GM12864 (cell line): ENCODE measurements around the gene PMCH.

Experiments
- DNase-seq: peaks from one replicate; pipeline ENCODE4 v3.0.0-alpha.2; 2011; ENCODE audit warnings: low read depth
- H3K4me3 ChIP-seq: 2 replicates; pipeline ENCODE4 v1.5.1; 2011; ENCODE audit warnings: mild to moderate bottlenecking, low read depth, low read length, control low read depth
- CTCF ChIP-seq: IDR thresholded peaks from 2 replicates; pipeline ENCODE4 v1.5.1; 2011; ENCODE audit warnings: low read depth, mild to moderate bottlenecking, moderate library complexity, low read length, control low read depth, inconsistent platforms; ENCODE audit errors: missing control alignments

The PMCH gene

GRCh38 chr12:102215992-102216691, 18.5 kb upstream of the PMCH start:
- no peak overlapping the region for H3K4me3 ChIP-seq
- no peak for TF ChIP-seq CTCF
- DNase-seq, result no peak

- DNase-seq, result no peak
- H3K4me3 ChIP-seq, result no peak overlapping the region
- TF ChIP-seq CTCF, result no peak
Observed at GRCh38 chr12:102204025-102204424, 6.4 kb upstream of the PMCH start.

- no peak for TF ChIP-seq CTCF
- DNase-seq, result no peak
- no peak overlapping the region for H3K4me3 ChIP-seq
Observed at GRCh38 chr12:102202556-102202955, 4.9 kb upstream of the PMCH start.

GRCh38 chr12:102201436-102202061, 3.9 kb upstream of the PMCH start:
- TF ChIP-seq CTCF, result no peak
- DNase-seq, result no peak
- no peak overlapping the region for H3K4me3 ChIP-seq

- no peak for TF ChIP-seq CTCF
- no peak overlapping the region for H3K4me3 ChIP-seq
- DNase-seq, result no peak
Observed at GRCh38 chr12:102195826-102196225, 1.8 kb downstream of the PMCH start.

- no peak for DNase-seq
- no peak overlapping the region for H3K4me3 ChIP-seq
- no peak for TF ChIP-seq CTCF
Observed at GRCh38 chr12:102182635-102183034, 15.0 kb downstream of the PMCH start.

GRCh38 chr12:102174761-102175160, 22.9 kb downstream of the PMCH start:
- no peak for TF ChIP-seq CTCF
- no peak overlapping the region for H3K4me3 ChIP-seq
- no peak for DNase-seq
